ENCODE measurements around the gene TMEM176A. TPM values are rescaled to one million over a fixed set of nuclear protein-coding genes. Genes with fewer than 3 reads are reported as not detected.

The TMEM176A gene
- total RNA-seq, 1 experiment from 2014 or later, result 0.39 TPM

DNA sequence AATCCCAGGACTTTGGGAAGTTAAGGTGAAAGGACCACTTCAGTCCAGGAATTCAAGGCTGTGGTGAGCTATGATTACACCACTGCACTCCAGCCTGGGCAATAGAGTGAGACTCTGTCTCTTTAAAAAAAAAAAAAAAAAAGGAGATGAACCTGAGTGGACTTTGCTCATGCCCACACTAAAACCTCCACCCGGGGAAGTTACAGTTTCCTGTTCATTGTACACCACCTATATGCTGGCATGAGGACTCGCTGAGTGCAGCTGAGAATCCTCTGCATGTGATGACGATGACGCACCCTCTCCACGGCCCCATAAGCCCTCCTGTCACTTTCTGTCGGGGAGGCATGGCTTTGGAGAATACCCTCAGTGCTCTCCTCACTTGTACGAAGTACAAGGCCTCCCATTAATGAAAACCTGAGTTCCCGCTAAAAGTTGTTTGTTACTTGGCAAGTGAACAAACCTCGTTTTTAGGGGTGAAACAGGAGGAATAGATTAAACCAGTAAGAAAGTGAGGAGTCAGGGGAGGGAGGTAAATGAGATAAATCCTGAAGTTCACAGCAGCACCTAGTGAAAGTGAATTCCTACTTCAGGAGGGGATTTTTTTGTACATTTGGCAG, 16.3 kb upstream of the TMEM176A start:
- TF ChIP-seq POLR2AphosphoS5 (IDR thresholded peaks at IDR 0.05; ENCODE audit: low read depth, low read length) (no peak), SIN3A (IDR thresholded peaks at IDR 0.05; ENCODE audit: borderline replicate concordance, insufficient read depth, low read depth, low read length) (no peak), TCF7L2 (IDR thresholded peaks at IDR 0.05; ENCODE audit: low read depth, low read length) (no peak)
- TF ChIP-seq, protein P1, sequence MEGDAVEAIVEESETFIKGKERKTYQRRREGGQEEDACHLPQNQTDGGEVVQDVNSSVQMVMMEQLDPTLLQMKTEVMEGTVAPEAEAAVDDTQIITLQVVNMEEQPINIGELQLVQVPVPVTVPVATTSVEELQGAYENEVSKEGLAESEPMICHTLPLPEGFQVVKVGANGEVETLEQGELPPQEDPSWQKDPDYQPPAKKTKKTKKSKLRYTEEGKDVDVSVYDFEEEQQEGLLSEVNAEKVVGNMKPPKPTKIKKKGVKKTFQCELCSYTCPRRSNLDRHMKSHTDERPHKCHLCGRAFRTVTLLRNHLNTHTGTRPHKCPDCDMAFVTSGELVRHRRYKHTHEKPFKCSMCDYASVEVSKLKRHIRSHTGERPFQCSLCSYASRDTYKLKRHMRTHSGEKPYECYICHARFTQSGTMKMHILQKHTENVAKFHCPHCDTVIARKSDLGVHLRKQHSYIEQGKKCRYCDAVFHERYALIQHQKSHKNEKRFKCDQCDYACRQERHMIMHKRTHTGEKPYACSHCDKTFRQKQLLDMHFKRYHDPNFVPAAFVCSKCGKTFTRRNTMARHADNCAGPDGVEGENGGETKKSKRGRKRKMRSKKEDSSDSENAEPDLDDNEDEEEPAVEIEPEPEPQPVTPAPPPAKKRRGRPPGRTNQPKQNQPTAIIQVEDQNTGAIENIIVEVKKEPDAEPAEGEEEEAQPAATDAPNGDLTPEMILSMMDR (IDR thresholded peaks at IDR 0.05), result no peak
- TF ChIP-seq, protein P2, sequence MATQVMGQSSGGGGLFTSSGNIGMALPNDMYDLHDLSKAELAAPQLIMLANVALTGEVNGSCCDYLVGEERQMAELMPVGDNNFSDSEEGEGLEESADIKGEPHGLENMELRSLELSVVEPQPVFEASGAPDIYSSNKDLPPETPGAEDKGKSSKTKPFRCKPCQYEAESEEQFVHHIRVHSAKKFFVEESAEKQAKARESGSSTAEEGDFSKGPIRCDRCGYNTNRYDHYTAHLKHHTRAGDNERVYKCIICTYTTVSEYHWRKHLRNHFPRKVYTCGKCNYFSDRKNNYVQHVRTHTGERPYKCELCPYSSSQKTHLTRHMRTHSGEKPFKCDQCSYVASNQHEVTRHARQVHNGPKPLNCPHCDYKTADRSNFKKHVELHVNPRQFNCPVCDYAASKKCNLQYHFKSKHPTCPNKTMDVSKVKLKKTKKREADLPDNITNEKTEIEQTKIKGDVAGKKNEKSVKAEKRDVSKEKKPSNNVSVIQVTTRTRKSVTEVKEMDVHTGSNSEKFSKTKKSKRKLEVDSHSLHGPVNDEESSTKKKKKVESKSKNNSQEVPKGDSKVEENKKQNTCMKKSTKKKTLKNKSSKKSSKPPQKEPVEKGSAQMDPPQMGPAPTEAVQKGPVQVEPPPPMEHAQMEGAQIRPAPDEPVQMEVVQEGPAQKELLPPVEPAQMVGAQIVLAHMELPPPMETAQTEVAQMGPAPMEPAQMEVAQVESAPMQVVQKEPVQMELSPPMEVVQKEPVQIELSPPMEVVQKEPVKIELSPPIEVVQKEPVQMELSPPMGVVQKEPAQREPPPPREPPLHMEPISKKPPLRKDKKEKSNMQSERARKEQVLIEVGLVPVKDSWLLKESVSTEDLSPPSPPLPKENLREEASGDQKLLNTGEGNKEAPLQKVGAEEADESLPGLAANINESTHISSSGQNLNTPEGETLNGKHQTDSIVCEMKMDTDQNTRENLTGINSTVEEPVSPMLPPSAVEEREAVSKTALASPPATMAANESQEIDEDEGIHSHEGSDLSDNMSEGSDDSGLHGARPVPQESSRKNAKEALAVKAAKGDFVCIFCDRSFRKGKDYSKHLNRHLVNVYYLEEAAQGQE (IDR thresholded peaks at IDR 0.05; ENCODE audit: insufficient read depth in 1 of 2, low read depth in 2 of 2, low read length in 1 of 2), result no peak
- Histone ChIP-seq H3K36me3 (ENCODE audit: control insufficient read depth, insufficient read depth, low read length) (no peaks in the 10 kb centered on the region), H3K9me3 (ENCODE audit: control insufficient read depth, insufficient read depth, low read depth, low read length) (no peaks in the 10 kb centered on the region), H3K27me3 (ENCODE audit: control insufficient read depth, insufficient read depth, low read length) (peaks cover 5% of the 10 kb centered on the region), H3K4me1 (ENCODE audit: control insufficient read depth, insufficient read depth, low read length) (no peaks in the 10 kb centered on the region), H3K27ac (ENCODE audit: low read length) (no peak overlapping the region), H3K4me3 (ENCODE audit: low read depth in 2 of 2, low read length in 2 of 2) (no peak overlapping the region)
- DNase-seq (ENCODE audit: low read depth, low spot score) (no peak), ATAC-seq (no peak)
- BruUV-seq (replicated peaks), result no TSS peak
- ChIA-PET CTCF (no interaction called here), POLR2A (no interaction called here)
- in situ Hi-C loops (cut with HindIII; ENCODE audit: low pct_unique_long_range_greater_than_20kb, low sequenced_read_pairs), result no loop called here
- intact Hi-C loops (cut with micrococcal nuclease; ENCODE audit: unreplicated experiment), result loop anchor here (5.0 kb wide), 1 partner anchor 93 kb away; no protein-coding TSS in a partner anchor

DNA sequence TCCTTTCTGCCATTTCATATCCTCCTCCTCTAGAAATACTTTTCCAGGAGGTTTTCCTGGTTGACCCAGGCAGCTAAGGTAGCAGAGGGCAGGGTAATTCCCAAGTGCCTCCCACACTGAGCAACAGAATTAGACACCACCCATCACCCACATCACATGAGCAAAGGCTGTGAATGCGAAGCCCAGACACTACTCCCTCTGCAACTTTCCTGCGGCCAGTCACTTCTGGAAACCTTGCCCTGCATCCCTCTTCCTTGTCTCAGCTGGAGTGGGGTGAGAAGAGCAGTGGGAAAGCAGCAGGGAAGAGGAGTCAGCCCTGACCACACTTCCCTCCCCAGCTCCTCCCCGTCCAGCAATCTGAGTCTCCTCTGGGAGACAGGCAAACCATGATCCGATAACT, 15.6 kb upstream of the TMEM176A start:
- in situ Hi-C loops (cut with HindIII; ENCODE audit: low pct_unique_long_range_greater_than_20kb, low sequenced_read_pairs) (no loop called here), intact Hi-C loops (cut with micrococcal nuclease; ENCODE audit: unreplicated experiment) (loop anchor here (5.0 kb wide), 1 partner anchor 92 kb away; no protein-coding TSS in a partner anchor)
- no peaks in the 10 kb centered on the region for H3K4me1 ChIP-seq (ENCODE audit: control insufficient read depth, insufficient read depth, low read length)
- ChIA-PET POLR2A (no interaction called here), CTCF (no interaction called here)
- H3K27me3 ChIP-seq (ENCODE audit: control insufficient read depth, insufficient read depth, low read length), result peaks cover 5% of the 10 kb centered on the region
- H3K36me3 ChIP-seq (ENCODE audit: control insufficient read depth, insufficient read depth, low read length), result no peaks in the 10 kb centered on the region
- TF ChIP-seq TCF7L2 (IDR thresholded peaks at IDR 0.05; ENCODE audit: low read depth, low read length), result no peak
- TF ChIP-seq, protein P1 (IDR thresholded peaks at IDR 0.05), result no peak
- no peak for TF ChIP-seq SIN3A (IDR thresholded peaks at IDR 0.05; ENCODE audit: borderline replicate concordance, insufficient read depth, low read depth, low read length)
- TF ChIP-seq, protein P2 (IDR thresholded peaks at IDR 0.05; ENCODE audit: insufficient read depth in 1 of 2, low read depth in 2 of 2, low read length in 1 of 2), result no peak
- no peak for TF ChIP-seq POLR2AphosphoS5 (IDR thresholded peaks at IDR 0.05; ENCODE audit: low read depth, low read length)
- H3K27ac ChIP-seq (ENCODE audit: low read length), result no peak overlapping the region
- no peaks in the 10 kb centered on the region for H3K9me3 ChIP-seq (ENCODE audit: control insufficient read depth, insufficient read depth, low read depth, low read length)
- no peak for ATAC-seq
- no peak for DNase-seq (ENCODE audit: low read depth, low spot score)
- no peak overlapping the region for H3K4me3 ChIP-seq (ENCODE audit: low read depth in 2 of 2, low read length in 2 of 2)
- no TSS peak for BruUV-seq (replicated peaks)
